ENCODE measurements around the gene BTG2.

The BTG2 gene

GRCh38 chr1:203338335-203339036 lies 33.2 kb downstream of the BTG2 start:
- DNase-seq (ENCODE audit: insufficient read length), result peak; percentile 70
- TF ChIP-seq TAF1 (IDR thresholded peaks at IDR 0.05; ENCODE audit: borderline replicate concordance, low read depth, low read length) (no peak), POLR2AphosphoS5 (IDR thresholded peaks at IDR 0.05; ENCODE audit: low read depth, low read length) (no peak), POLR2A (IDR thresholded peaks at IDR 0.05; ENCODE audit: low read depth, low read length) (no peak)
- peak; percentile 81 for FAIRE-seq

GRCh38 chr1:203340112-203340790 lies 34.9 kb downstream of the BTG2 start:
- DNase-seq (ENCODE audit: insufficient read length), result peak; percentile 65
- FAIRE-seq, result peak; percentile 82

GRCh38 chr1:203342192-203342940 lies 37.0 kb downstream of the BTG2 start:
- FAIRE-seq (peak; percentile 74), DNase-seq (ENCODE audit: insufficient read length) (peak; percentile 50)
- TF ChIP-seq POLR2AphosphoS5 (IDR thresholded peaks at IDR 0.05; ENCODE audit: low read depth, low read length) (no peak), TAF1 (IDR thresholded peaks at IDR 0.05; ENCODE audit: borderline replicate concordance, low read depth, low read length) (no peak), POLR2A (IDR thresholded peaks at IDR 0.05; ENCODE audit: low read depth, low read length) (no peak)

More at GRCh38 chr1:203340112-203340790, 34.9 kb downstream of the BTG2 start:
- TF ChIP-seq TAF1 (IDR thresholded peaks at IDR 0.05; ENCODE audit: borderline replicate concordance, low read depth, low read length), result no peak
- no peak for TF ChIP-seq POLR2A (IDR thresholded peaks at IDR 0.05; ENCODE audit: low read depth, low read length)
- no peak for TF ChIP-seq POLR2AphosphoS5 (IDR thresholded peaks at IDR 0.05; ENCODE audit: low read depth, low read length)

- TF ChIP-seq POLR2A (IDR thresholded peaks at IDR 0.05; ENCODE audit: low read depth, low read length) (no peak), TAF1 (IDR thresholded peaks at IDR 0.05; ENCODE audit: borderline replicate concordance, low read depth, low read length) (no peak), POLR2AphosphoS5 (IDR thresholded peaks at IDR 0.05; ENCODE audit: low read depth, low read length) (no peak)
- DNase-seq (ENCODE audit: insufficient read length) (no peak), FAIRE-seq (no peak)
Observed at GRCh38 chr1:203343956-203344754, 38.8 kb downstream of the BTG2 start.

- FAIRE-seq (no peak), DNase-seq (ENCODE audit: insufficient read length) (no peak)
- TF ChIP-seq TAF1 (IDR thresholded peaks at IDR 0.05; ENCODE audit: borderline replicate concordance, low read depth, low read length), result no peak
Observed at GRCh38 chr1:203346060-203346768, 40.9 kb downstream of the BTG2 start.

GRCh38 chr1:203346769-203347102 lies 41.4 kb downstream of the BTG2 start:
- TF ChIP-seq TAF1 (IDR thresholded peaks at IDR 0.05; ENCODE audit: borderline replicate concordance, low read depth, low read length) (no peak), POLR2AphosphoS5 (IDR thresholded peaks at IDR 0.05; ENCODE audit: low read depth, low read length) (no peak), POLR2A (IDR thresholded peaks at IDR 0.05; ENCODE audit: low read depth, low read length) (no peak)
- DNase-seq (ENCODE audit: insufficient read length) (no peak), FAIRE-seq (no peak)

- DNase-seq (ENCODE audit: insufficient read length), result no peak
- FAIRE-seq, result no peak
- TF ChIP-seq TAF1 (IDR thresholded peaks at IDR 0.05; ENCODE audit: borderline replicate concordance, low read depth, low read length) (no peak), POLR2AphosphoS5 (IDR thresholded peaks at IDR 0.05; ENCODE audit: low read depth, low read length) (no peak), POLR2A (IDR thresholded peaks at IDR 0.05; ENCODE audit: low read depth, low read length) (no peak)
Observed at GRCh38 chr1:203349166-203349565, 43.8 kb downstream of the BTG2 start.

GRCh38 chr1:203349773-203350524 lies 44.6 kb downstream of the BTG2 start:
- no peak for DNase-seq (ENCODE audit: insufficient read length)
- FAIRE-seq, result peak; percentile 44

GRCh38 chr1:203351037-203351625 lies 45.8 kb downstream of the BTG2 start, which contains the start of gene FMOD:
FMOD (minus strand) TSS chr1:203351122; CDS start chr1:203348270, 2,852 bp downstream.
- no peak for TF ChIP-seq POLR2AphosphoS5 (IDR thresholded peaks at IDR 0.05; ENCODE audit: low read depth, low read length)
- TF ChIP-seq POLR2A (IDR thresholded peaks at IDR 0.05; ENCODE audit: low read depth, low read length), result no peak
- no peak for TF ChIP-seq TAF1 (IDR thresholded peaks at IDR 0.05; ENCODE audit: borderline replicate concordance, low read depth, low read length)
- no peak for DNase-seq (ENCODE audit: insufficient read length)
- FAIRE-seq, result no peak

More at GRCh38 chr1:203349773-203350524, 44.6 kb downstream of the BTG2 start:
- no peak for TF ChIP-seq POLR2AphosphoS5 (IDR thresholded peaks at IDR 0.05; ENCODE audit: low read depth, low read length)
- no peak for TF ChIP-seq POLR2A (IDR thresholded peaks at IDR 0.05; ENCODE audit: low read depth, low read length)
- TF ChIP-seq TAF1 (IDR thresholded peaks at IDR 0.05; ENCODE audit: borderline replicate concordance, low read depth, low read length), result no peak

Measured in GM12892 (cell line).